RCC 7860 (cell line): Measurements from ENCODE around the gene RPH3AL.

ENCODE experiments used
- DNase-seq: peaks from one replicate; pipeline ENCODE4 v3.0.0-alpha.2; 2015; ENCODE audit warnings: low spot score
- FAIRE-seq: peaks from 2 replicates; lab custom pipeline; 2012; peaks lifted over from hg19 to GRCh38; lab: Jason Lieb, UNC

Gene RPH3AL

GRCh38 chr17:266219-266618 is 86.4 kb downstream of the RPH3AL start:
- DNase-seq = no peak
- no peak for FAIRE-seq

GRCh38 chr17:265718-266117 is 86.9 kb downstream of the RPH3AL start:
- FAIRE-seq (no peak), DNase-seq (no peak)

- DNase-seq (no peak), FAIRE-seq (no peak)
Measured at GRCh38 chr17:263773-264172, 88.8 kb downstream of the RPH3AL start.

GRCh38 chr17:263271-263670 is 89.3 kb downstream of the RPH3AL start:
- FAIRE-seq = no peak
- no peak for DNase-seq

GRCh38 chr17:261635-262034 is 91.0 kb downstream of the RPH3AL start:
- FAIRE-seq (no peak), DNase-seq (no peak)

- no peak for FAIRE-seq
Measured at GRCh38 chr17:260944-261343, 91.7 kb downstream of the RPH3AL start.

GRCh38 chr17:260031-260791 is 92.4 kb downstream of the RPH3AL start:
- DNase-seq (no peak), FAIRE-seq (no peak)

More at GRCh38 chr17:260944-261343, 91.7 kb downstream of the RPH3AL start:
- no peak for DNase-seq

GRCh38 chr17:259341-259976 is 93.1 kb downstream of the RPH3AL start:
- no peak for DNase-seq
- FAIRE-seq = no peak

GRCh38 chr17:258906-259305 is 93.7 kb downstream of the RPH3AL start:
- FAIRE-seq (no peak), DNase-seq (no peak)

- FAIRE-seq = no peak
- DNase-seq = no peak
Measured at GRCh38 chr17:258045-258734, 94.4 kb downstream of the RPH3AL start.

GRCh38 chr17:253091-253846 is 99.3 kb downstream of the RPH3AL start:
- FAIRE-seq (no peak), DNase-seq (no peak)

GRCh38 chr17:252456-252855 is 100.2 kb downstream of the RPH3AL start:
- FAIRE-seq (no peak), DNase-seq (no peak)

- FAIRE-seq (no peak), DNase-seq (no peak)
Measured at GRCh38 chr17:251531-251930, 101.1 kb downstream of the RPH3AL start.

- FAIRE-seq (no peak), DNase-seq (no peak)
Measured at GRCh38 chr17:250487-251300, 101.9 kb downstream of the RPH3AL start.

- FAIRE-seq (no peak), DNase-seq (no peak)
Measured at GRCh38 chr17:249236-249993, 103.2 kb downstream of the RPH3AL start.

- FAIRE-seq = no peak
Measured at GRCh38 chr17:248337-249235, 104.0 kb downstream of the RPH3AL start.

GRCh38 chr17:247767-248166 is 104.8 kb downstream of the RPH3AL start:
- DNase-seq (no peak), FAIRE-seq (no peak)

More at GRCh38 chr17:248337-249235, 104.0 kb downstream of the RPH3AL start:
- no peak for DNase-seq

GRCh38 chr17:246851-247421 is 105.7 kb downstream of the RPH3AL start:
- no peak for FAIRE-seq
- DNase-seq = no peak
